Tibial artery (tissue), 4 donors: ENCODE data around the gene MIS18A.
"Not testable (repeated sequence)": the region's sequence is repeated elsewhere in the genome, so short reads cannot be mapped to it uniquely, and the experiment has no call there.

Experiments
- DNase-seq, 2 donors: peaks; one replicate each; pipeline ENCODE4 v3.0.0-alpha.2; 2019
- H3K27ac ChIP-seq, 2 donors: fragments of 200-600 bp; sonication (generic) in 1 of 2; 1 replicate in 1 of 2; 2 replicates in 1 of 2; pipeline ENCODE4 v1.5.1; 2018 to 2019; ENCODE audit warnings: mild to moderate bottlenecking in 1 of 2
- H3K27me3 ChIP-seq, 2 donors: fragments of 200-600 bp; sonication (generic) in 1 of 2; one replicate each; pipeline versions ENCODE4 v1.5.1 to v1.6.0; 2016 to 2019
- H3K36me3 ChIP-seq, 3 donors: fragments of 200-600 bp; sonication (generic) in 2 of 3; one replicate each; pipeline ENCODE4 v1.5.1; 2016 to 2019; ENCODE audit warnings: mild to moderate bottlenecking in 2 of 3
- H3K4me1 ChIP-seq, 4 donors: fragments of 200-600 bp; sonication (generic) in 2 of 4; 1 replicate in 3 of 4; 2 replicates in 1 of 4; pipeline ENCODE4 v1.5.1; 2016 to 2019
- H3K4me3 ChIP-seq, 2 donors: fragments of 200-600 bp; sonication (generic) in 1 of 2; 1 replicate in 1 of 2; 2 replicates in 1 of 2; pipeline ENCODE4 v1.5.1; 2018 to 2019; ENCODE audit warnings: mild to moderate bottlenecking in 2 of 2
- H3K9me3 ChIP-seq, 3 donors: fragments of 200-600 bp; sonication (generic) in 1 of 3; one replicate each; pipeline ENCODE4 v1.5.1; 2016 to 2019
- intact Hi-C: fragments of 100-400 bp; cut with DNase I; formaldehyde crosslinking; loops from one replicate; pipeline ENCODE4 v1.15.0; 2023; ENCODE audit warnings: low total_unique reads
- TF ChIP-seq, protein P1 (sequence below), 2 experiments: fragments of 200-600 bp in 1 of 2; fragments of 450-650 bp in 1 of 2; IDR thresholded peaks; one replicate each; pipeline ENCODE4 v1.5.1; 2017 to 2019; ENCODE audit warnings: antibody characterized with exemption in 2 of 2, mild to moderate bottlenecking in 1 of 2, moderate library complexity in 1 of 2

The MIS18A gene

DNA sequence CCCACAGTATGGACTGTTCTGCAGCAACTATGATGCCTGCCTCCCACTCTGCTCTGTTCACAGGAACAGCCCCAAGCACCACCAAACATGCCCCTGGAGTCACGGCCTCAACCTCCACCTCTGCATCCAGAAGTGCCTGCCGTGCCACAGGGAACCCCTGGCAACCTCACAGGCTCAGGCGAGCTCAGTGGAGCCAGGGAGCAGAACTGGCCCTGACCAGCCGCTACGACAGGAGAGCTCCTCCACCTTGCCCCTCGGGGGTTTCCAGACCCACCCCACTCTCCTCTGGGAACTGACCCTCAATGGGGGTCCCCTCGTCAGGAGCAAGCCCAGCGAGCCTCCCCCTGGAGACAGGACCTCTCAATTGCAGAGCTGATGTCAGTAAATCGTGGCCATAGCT is 32.8 kb upstream of the MIS18A start:
- Histone ChIP-seq H3K9me3 (no peaks in the 10 kb centered on the region), H3K27ac (no peak overlapping the region), H3K36me3 (peaks cover 24 to 81% (median 55%) of the 10 kb centered on the region in 3 donors), H3K4me3 (no peak overlapping the region), H3K27me3 (no peaks in the 10 kb centered on the region), H3K4me1 (no peaks in the 10 kb centered on the region)
- intact Hi-C loops, result no loop called here
- TF ChIP-seq, protein P1, sequence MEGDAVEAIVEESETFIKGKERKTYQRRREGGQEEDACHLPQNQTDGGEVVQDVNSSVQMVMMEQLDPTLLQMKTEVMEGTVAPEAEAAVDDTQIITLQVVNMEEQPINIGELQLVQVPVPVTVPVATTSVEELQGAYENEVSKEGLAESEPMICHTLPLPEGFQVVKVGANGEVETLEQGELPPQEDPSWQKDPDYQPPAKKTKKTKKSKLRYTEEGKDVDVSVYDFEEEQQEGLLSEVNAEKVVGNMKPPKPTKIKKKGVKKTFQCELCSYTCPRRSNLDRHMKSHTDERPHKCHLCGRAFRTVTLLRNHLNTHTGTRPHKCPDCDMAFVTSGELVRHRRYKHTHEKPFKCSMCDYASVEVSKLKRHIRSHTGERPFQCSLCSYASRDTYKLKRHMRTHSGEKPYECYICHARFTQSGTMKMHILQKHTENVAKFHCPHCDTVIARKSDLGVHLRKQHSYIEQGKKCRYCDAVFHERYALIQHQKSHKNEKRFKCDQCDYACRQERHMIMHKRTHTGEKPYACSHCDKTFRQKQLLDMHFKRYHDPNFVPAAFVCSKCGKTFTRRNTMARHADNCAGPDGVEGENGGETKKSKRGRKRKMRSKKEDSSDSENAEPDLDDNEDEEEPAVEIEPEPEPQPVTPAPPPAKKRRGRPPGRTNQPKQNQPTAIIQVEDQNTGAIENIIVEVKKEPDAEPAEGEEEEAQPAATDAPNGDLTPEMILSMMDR (IDR thresholded peaks at IDR 0.05), result no peak
- DNase-seq, result no peak

GRCh38 chr21:32310976-32311375 is 32.1 kb upstream of the MIS18A start:
- intact Hi-C loops, H3K27ac ChIP-seq, H3K4me3 ChIP-seq, H3K4me1 ChIP-seq, DNase-seq, H3K27me3 ChIP-seq, H3K9me3 ChIP-seq: not testable (repeated sequence)
- H3K36me3 ChIP-seq, result peaks cover 18 to 74% (median 49%) of the 10 kb centered on the region in 3 donors

DNA sequence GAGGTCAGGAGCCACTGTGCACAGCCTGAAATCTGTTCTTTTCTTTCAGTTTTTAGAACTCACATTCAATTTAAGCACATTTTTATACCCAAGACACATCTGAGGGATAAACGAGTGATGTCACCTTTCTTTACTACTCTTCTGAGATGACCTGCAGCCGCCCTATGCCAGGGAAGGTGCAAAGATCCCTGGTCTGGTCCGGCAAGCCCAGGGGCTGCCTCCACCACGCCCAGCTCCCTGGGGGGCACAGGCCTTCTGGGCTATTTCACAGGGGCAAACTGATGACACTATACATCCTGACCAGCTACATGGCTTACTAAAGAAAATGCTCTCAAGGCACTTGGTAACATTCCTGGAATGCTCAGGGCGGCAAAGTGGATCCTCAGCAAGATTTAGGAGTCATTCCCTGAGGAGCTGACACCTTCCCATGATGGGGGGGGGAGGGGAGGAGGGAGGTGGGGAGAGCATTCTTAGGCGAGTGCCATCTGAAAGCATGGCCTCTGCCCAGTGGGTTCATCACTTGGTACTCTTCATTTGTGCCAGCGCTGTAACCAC is 31.1 kb upstream of the MIS18A start:
- TF ChIP-seq, protein P1 (IDR thresholded peaks at IDR 0.05), result no peak
- Histone ChIP-seq H3K4me1 (no peaks in the 10 kb centered on the region), H3K27me3 (no peaks in the 10 kb centered on the region), H3K27ac (no peak overlapping the region), H3K36me3 (peaks cover 12 to 65% (median 42%) of the 10 kb centered on the region in 3 donors), H3K4me3 (no peak overlapping the region), H3K9me3 (no peaks in the 10 kb centered on the region)
- DNase-seq, result no peak
- intact Hi-C loops, result no loop called here

- no peak for DNase-seq
- no peaks in the 10 kb centered on the region for H3K4me1 ChIP-seq
- H3K4me3 ChIP-seq, result no peak overlapping the region
- peaks cover 0 to 54% (median 31%) of the 10 kb centered on the region in 3 donors for H3K36me3 ChIP-seq
- intact Hi-C loops, result no loop called here
- TF ChIP-seq, protein P1 (IDR thresholded peaks at IDR 0.05), result no peak
- H3K27ac ChIP-seq, result no peak overlapping the region
- no peaks in the 10 kb centered on the region for H3K27me3 ChIP-seq
- H3K9me3 ChIP-seq, result no peaks in the 10 kb centered on the region
Observed at GRCh38 chr21:32308696-32309095, 29.8 kb upstream of the MIS18A start.

DNA sequence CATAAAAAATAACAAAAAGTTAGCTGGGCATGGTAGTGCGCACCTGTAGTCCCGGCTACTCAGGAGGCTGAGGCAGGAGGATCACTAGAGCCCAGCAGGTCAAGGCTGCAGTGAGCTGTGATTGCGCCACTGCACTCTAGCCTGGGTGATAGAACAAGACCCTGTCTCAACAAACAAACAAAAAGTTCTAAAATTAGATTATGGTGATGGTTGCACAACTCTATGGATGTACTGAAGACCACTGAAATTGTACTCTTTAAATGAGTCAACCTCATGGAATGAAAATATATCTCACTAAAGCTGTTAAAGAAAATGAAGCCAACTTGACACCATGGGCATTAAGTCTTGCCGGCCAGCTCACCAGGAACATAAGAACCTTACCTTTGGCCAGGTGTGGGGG is 28.9 kb upstream of the MIS18A start:
- intact Hi-C loops, result no loop called here
- H3K27me3 ChIP-seq, result no peaks in the 10 kb centered on the region
- DNase-seq, result no peak
- no peaks in the 10 kb centered on the region for H3K4me1 ChIP-seq
- TF ChIP-seq, protein P1 (IDR thresholded peaks at IDR 0.05), result no peak
- H3K27ac ChIP-seq, result no peak overlapping the region
- no peaks in the 10 kb centered on the region for H3K9me3 ChIP-seq
- peaks cover 0 to 44% (median 22%) of the 10 kb centered on the region in 3 donors for H3K36me3 ChIP-seq
- no peak overlapping the region for H3K4me3 ChIP-seq

DNA sequence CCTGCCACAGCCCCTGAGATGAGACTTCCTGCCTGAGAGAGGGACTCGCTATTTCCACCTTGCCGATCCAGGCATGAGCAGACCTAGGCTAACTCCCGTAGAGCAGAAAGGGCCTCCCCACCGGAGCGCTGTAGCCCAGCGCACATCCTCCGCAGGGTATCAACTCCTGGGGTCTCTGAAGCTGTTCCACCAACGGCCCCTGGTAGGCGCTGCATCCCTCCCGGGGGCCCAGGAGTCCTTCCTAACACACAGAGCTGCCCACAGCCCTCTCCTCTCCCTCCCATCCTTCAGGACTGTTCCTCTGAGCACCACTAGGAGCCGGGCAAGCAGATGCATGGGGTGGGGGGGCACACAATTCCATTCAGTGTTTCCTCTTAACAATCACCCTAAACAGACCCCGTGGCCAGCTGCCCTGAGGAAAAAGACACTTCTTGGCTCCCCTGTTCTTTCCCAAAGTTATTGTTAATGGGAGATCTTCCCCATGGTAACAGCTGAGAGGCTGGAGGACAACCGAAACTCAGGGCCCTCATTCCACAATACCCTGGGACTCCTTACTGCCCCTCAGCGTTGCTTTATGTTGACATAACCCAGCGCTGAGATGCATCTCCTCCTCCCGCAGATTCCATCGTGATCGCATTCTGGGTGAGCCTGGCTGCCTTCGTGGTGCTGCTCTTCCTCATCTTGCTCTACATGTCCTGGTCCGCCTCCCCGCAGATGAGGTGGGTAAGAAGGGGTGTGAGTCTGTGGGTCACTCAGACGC is 27.4 kb upstream of the MIS18A start:
- TF ChIP-seq, protein P1 (IDR thresholded peaks at IDR 0.05), result no peak
- Histone ChIP-seq H3K27me3 (no peaks in the 10 kb centered on the region), H3K36me3 (peaks cover 0 to 29% (median 9%) of the 10 kb centered on the region in 3 donors), H3K4me1 (no peaks in the 10 kb centered on the region), H3K4me3 (no peak overlapping the region), H3K27ac (no peak overlapping the region), H3K9me3 (no peaks in the 10 kb centered on the region)
- intact Hi-C loops, result no loop called here
- DNase-seq, result no peak
